Tibial nerve (tissue), 4 donors: ENCODE data around the gene FOLR2. TPM values are rescaled to one million over a fixed set of nuclear protein-coding genes. Genes with fewer than 3 reads are reported as not detected.

Experiments used
- DNase-seq, 2 donors: peaks; one replicate each; pipeline ENCODE4 v3.0.0-alpha.2; 2019; ENCODE audit warnings: low spot score in 2 of 2
- H3K27ac ChIP-seq, 4 donors: fragments of 200-600 bp; sonication (generic) in 3 of 4; one replicate each; pipeline ENCODE4 v1.5.1; 2017 to 2019; ENCODE audit warnings: mild to moderate bottlenecking in 1 of 4
- H3K27me3 ChIP-seq, 2 donors: fragments of 200-600 bp; sonication (generic) in 1 of 2; one replicate each; pipeline versions ENCODE4 v1.5.1 to v1.6.0; 2017 to 2019
- H3K36me3 ChIP-seq, 3 donors: fragments of 200-600 bp; sonication (generic); one replicate each; pipeline ENCODE4 v1.5.1; 2018 to 2019
- H3K4me1 ChIP-seq, 4 donors: fragments of 200-600 bp; sonication (generic) in 3 of 4; one replicate each; pipeline ENCODE4 v1.5.1; 2017 to 2019
- H3K4me3 ChIP-seq, 4 donors: fragments of 200-600 bp; sonication (generic) in 3 of 4; one replicate each; pipeline ENCODE4 v1.5.1; 2017 to 2019; ENCODE audit warnings: mild to moderate bottlenecking in 1 of 4, moderate library complexity in 1 of 4
- H3K9me3 ChIP-seq, 4 donors: fragments of 200-600 bp; sonication (generic) in 3 of 4; one replicate each; pipeline ENCODE4 v1.5.1; 2017 to 2019
- CTCF ChIP-seq, 5 experiments: fragments of 200-600 bp in 3 of 5; fragments of 450-650 bp in 2 of 5; sonication (generic) in 3 of 5; IDR thresholded peaks; one replicate each; pipeline ENCODE4 v1.5.1; 2016 to 2019; ENCODE audit warnings: antibody characterized with exemption in 5 of 5, mild to moderate bottlenecking in 3 of 5, moderate library complexity in 2 of 5
- EP300 ChIP-seq, 2 donors: sonication (generic); formaldehyde crosslinking; IDR thresholded peaks; one replicate each; pipeline ENCODE4 v1.6.1; 2017; ENCODE audit warnings: antibody characterized with exemption in 2 of 2, mild to moderate bottlenecking in 1 of 2
- POLR2A ChIP-seq, 2 donors: fragments of 450-650 bp; IDR thresholded peaks; one replicate each; pipeline ENCODE4 v1.6.1; 2017; ENCODE audit warnings: antibody characterized with exemption in 2 of 2, mild to moderate bottlenecking in 2 of 2, moderate library complexity in 2 of 2
- WGBS, 2 donors: methylation state at CpG; one replicate each; pipeline ENCODE4 v1.1.5; 2018; 5-methylcytosine and 5-hydroxymethylcytosine counted together
- total RNA-seq, 4 donors: library from RNA; depleted of rRNA; stranded (reverse); fragments of >200 nt; gene quantifications; one replicate each; pipeline ENCODE4 v1.1.0, GENCODE V29; 2016

The FOLR2 gene
- total RNA-seq, 4 donors from 2014 or later, result 27.8 to 60.9 (median 35.7) TPM

- Histone ChIP-seq H3K4me3 (peak overlapping the region; percentile 71 to 92 (median 77)), H3K9me3 (no peaks in the 10 kb centered on the region), H3K4me1 (peaks cover 0 to 50% (median 32%) of the 10 kb centered on the region in 4 donors), H3K27me3 (no peaks in the 10 kb centered on the region), H3K36me3 (peaks cover 0 to 39% (median 8%) of the 10 kb centered on the region in 3 donors), H3K27ac (peak overlapping the region; percentile 77 to 97 (median 94))
- no peak for TF ChIP-seq CTCF (IDR thresholded peaks at IDR 0.05)
- no peak for TF ChIP-seq POLR2A (IDR thresholded peaks at IDR 0.05)
- no peak for TF ChIP-seq EP300 (IDR thresholded peaks at IDR 0.05)
- WGBS, 2 donors, result 9 to 13% methylated on average over 11 of the region's 11 CpGs
- no peak for DNase-seq
These were observed 8.9 kb downstream of the FOLR2 start for GRCh38 chr11:72225411-72225951.

GRCh38 chr11:72226701-72227100, 10.1 kb downstream of the FOLR2 start:
- H3K36me3 ChIP-seq, result peaks cover 0 to 51% (median 21%) of the 10 kb centered on the region in 3 donors
- no peak overlapping the region for H3K27ac ChIP-seq
- WGBS, 2 donors, result 77 to 85% methylated on average over 5 of the region's 5 CpGs
- no peaks in the 10 kb centered on the region for H3K27me3 ChIP-seq
- H3K9me3 ChIP-seq, result no peaks in the 10 kb centered on the region
- H3K4me1 ChIP-seq, result peaks cover 0 to 47% (median 31%) of the 10 kb centered on the region in 4 donors
- TF ChIP-seq CTCF (IDR thresholded peaks at IDR 0.05) (no peak), EP300 (IDR thresholded peaks at IDR 0.05) (no peak), POLR2A (IDR thresholded peaks at IDR 0.05) (no peak)
- no peak for DNase-seq
- H3K4me3 ChIP-seq, result no peak overlapping the region

- 57 to 73% methylated on average over 9 to 13 of the region's 14 CpGs for WGBS, 2 donors
- Histone ChIP-seq H3K27me3 (no peaks in the 10 kb centered on the region), H3K4me1 (peaks cover 0 to 40% (median 23%) of the 10 kb centered on the region in 4 donors), H3K4me3 (no peak overlapping the region), H3K9me3 (no peaks in the 10 kb centered on the region), H3K27ac (peak overlapping the region in 2 of 4 donors; percentile 34 to 43), H3K36me3 (peaks cover 0 to 59% (median 23%) of the 10 kb centered on the region in 3 donors)
- DNase-seq, result no peak
- TF ChIP-seq EP300 (IDR thresholded peaks at IDR 0.05) (no peak), POLR2A (IDR thresholded peaks at IDR 0.05) (no peak), CTCF (IDR thresholded peaks at IDR 0.05) (no peak)
These were observed 11.0 kb downstream of the FOLR2 start for GRCh38 chr11:72227316-72228228.

GRCh38 chr11:72228229-72228843, 11.7 kb downstream of the FOLR2 start:
- Histone ChIP-seq H3K27me3 (no peaks in the 10 kb centered on the region), H3K4me3 (no peak overlapping the region), H3K9me3 (no peaks in the 10 kb centered on the region), H3K36me3 (peaks cover 0 to 67% (median 23%) of the 10 kb centered on the region in 3 donors), H3K27ac (peak overlapping the region in 1 of 4 donors; percentile 34), H3K4me1 (peaks cover 0 to 36% (median 21%) of the 10 kb centered on the region in 4 donors)
- TF ChIP-seq EP300 (IDR thresholded peaks at IDR 0.05) (no peak), CTCF (IDR thresholded peaks at IDR 0.05) (peak in 2 of 5 experiments; percentile 11 to 13)
- 70 to 76% methylated on average over 13 to 16 of the region's 16 CpGs for WGBS, 2 donors
- DNase-seq, result no peak
